A172 (cell line): Measurements from ENCODE around the gene FAM161B. TPM values are rescaled to one million over a fixed set of nuclear protein-coding genes. Genes with fewer than 3 reads are reported as not detected.
"Not testable (repeated sequence)": the region's sequence is repeated elsewhere in the genome, so short reads cannot be mapped to it uniquely, and the experiment has no call there.

ENCODE experiments used
- DNase-seq: peaks from one replicate; pipeline ENCODE4 v3.0.0-alpha.2; 2015; ENCODE audit warnings: low spot score
- total RNA-seq: library from RNA; depleted of rRNA; stranded (reverse); fragments of >200 nt; shearing (Covaris generic); gene quantifications from 2 replicates; pipeline ENCODE4 v1.2.3, GENCODE V29; 2014

FAM161B gene
- total RNA-seq, 1 experiment from 2014 or later: 2.7 TPM

DNA sequence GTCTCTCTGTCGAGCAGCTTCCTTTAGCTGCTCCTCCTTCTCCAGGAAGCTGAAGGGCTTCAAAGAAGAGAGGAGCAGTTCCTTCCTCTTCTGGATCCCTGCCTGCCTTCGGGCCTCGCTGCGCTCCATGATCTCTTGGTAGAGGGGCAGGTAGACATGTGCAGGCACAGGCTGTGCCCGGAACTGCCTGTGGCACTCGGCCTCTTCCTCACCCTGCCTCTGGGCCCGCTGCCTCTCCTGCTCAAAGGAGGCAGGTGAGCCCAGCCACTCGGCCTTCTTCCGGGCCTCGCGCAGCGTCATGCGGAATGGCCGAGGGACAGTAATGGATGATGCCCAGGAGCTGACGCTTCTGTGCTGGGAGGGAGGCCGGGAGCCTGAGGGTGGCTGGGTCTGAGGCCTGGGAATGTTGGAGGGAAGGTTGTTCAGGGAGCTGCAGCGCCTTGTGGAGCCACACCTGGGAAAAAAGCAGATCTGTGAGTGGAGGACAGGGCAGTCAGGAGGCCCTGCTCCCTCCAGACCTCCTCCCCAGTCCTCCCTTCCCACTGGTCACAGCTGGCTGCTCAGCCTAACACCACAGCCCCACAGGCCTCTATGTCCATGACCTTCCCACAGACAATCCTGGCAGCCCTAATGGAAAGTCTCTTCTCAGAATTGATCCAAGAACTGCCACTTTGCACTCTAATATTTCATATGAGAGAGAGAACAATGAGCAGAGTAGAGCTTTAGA is 5.3 kb downstream of the FAM161B start:
- no peak for DNase-seq

GRCh38 chr14:73943083-73943482 is 6.8 kb downstream of the FAM161B start:
- DNase-seq: peak; percentile 2

DNA sequence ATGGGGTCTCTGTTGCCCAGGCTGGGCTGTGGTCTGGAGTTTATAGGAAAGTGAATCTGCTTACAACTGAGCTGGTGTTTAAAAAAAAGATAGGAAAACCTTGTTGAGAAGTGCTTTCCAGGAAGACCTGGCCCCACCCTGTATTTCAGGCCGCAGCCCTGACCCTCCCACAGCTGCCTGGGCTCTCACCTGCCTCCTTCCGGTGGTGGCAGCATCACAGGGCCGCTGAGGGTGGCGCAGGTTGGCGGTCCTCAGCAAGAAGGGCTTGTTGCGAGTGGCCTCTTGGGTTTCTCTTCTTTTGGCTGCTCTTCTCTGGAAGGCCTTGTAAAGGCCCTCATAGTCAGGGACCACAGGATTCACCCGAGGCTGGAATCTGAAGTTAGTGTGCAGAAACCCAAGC is 7.7 kb downstream of the FAM161B start:
- DNase-seq: no peak

GRCh38 chr14:73937012-73937411 is 12.9 kb downstream of the FAM161B start:
- DNase-seq: no peak

GRCh38 chr14:73936548-73936947 is 13.3 kb downstream of the FAM161B start:
- DNase-seq: no peak

DNA sequence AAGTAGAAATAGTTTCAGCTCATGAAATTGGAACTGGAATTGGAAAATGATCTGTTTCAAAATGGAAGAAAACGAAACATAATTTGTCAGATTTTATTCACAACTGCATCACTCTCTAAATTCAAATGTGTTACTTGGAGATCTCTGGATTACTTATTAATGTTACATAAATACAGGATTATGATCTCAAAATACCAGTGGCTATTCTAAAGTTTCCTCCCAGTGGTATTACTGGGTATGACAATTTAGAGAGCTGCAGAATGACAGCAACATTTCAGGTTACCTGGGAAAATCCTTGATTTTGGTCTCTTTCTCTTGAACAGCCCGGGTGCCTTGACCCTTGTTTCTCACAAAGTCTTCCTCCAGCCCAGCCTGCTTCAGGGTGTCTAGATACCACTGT is 14.2 kb downstream of the FAM161B start:
- no peak for DNase-seq

- DNase-seq: no peak
Measured at GRCh38 chr14:73924337-73924736, 25.6 kb downstream of the FAM161B start.

DNA sequence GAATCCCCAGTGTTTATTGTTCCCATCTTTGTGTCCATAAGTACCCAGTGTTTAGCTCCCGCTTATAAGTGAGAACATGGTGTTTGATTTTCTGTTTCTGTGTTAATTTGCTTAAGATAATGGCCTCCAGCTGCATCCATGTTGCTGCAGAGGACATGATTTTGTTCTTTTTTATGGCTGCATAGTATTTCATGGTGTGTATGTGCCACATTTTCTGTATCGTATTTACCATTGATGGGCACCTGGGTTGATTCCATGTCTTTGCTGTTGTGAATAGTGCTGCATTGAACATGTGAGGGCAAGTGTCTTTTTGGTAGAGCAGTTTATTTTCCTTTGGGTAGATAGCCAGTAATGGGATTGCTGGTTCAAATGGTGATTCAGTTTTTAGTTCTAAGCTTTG is 30.4 kb downstream of the FAM161B start:
- not testable (repeated sequence) for DNase-seq

DNA sequence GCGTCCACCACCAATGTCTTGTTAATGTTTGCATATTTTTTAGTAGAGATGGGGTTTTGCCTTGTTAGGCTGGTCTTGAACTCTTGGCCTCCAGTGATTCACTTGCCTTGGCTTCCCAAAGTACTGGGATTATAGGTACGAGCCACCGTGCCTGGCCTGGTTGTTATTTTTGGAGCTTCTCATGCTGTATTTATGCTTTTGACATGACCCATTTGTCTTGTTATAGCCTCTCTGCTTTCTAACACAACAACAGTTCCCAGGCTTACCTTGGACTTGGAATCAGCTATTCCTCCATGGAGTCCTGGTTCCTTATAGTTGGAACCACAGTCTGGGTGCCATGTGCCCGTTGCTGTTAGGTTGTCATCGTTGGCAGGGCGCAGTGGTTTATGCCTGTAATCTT is 33.6 kb downstream of the FAM161B start:
- DNase-seq: no peak

- DNase-seq: no peak
Measured at GRCh38 chr14:73913256-73913655, 36.6 kb downstream of the FAM161B start.

DNA sequence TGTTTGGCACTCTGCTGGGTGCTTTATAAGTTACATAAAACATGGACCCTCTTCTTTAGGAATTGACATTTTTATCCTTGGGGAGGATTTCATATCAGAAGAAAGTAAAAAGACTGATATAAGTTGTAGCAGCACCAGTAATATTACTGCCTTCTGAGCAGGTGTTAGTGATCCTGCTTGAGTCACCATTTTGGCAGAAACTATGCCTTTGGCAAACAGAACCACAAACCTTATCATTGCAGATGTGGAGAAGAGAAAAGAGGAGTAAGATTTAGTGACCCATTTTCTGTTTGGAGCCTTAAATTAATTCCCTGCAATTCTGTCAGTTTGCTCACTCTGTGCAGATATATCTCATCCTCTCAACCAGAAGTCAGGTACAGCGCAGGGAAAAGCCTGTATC is 40.2 kb downstream of the FAM161B start:
- no peak for DNase-seq

GRCh38 chr14:73903028-73903427 is 46.9 kb downstream of the FAM161B start:
- DNase-seq: no peak

- DNase-seq: no peak
Measured at GRCh38 chr14:73896521-73896920, 53.4 kb downstream of the FAM161B start.

DNA sequence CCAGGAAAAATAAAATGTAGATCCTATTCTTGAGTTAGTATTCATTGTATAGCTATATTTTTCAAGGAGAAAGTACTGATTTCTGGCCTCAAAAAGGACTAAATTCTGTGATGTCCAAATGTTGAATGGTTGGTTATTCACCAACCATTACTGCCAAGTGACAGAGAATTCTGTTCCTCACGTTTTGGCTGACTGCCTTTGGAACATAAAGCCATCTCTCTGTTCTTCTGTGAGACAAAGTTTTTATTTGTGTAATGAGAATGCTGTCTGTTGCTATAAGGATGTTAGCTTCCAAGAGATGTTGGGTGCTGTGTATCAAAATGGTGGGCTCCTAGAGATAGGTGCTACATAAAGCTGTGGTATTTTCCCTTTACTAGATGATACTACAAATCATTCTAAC is 54.0 kb downstream of the FAM161B start:
- no peak for DNase-seq

DNA sequence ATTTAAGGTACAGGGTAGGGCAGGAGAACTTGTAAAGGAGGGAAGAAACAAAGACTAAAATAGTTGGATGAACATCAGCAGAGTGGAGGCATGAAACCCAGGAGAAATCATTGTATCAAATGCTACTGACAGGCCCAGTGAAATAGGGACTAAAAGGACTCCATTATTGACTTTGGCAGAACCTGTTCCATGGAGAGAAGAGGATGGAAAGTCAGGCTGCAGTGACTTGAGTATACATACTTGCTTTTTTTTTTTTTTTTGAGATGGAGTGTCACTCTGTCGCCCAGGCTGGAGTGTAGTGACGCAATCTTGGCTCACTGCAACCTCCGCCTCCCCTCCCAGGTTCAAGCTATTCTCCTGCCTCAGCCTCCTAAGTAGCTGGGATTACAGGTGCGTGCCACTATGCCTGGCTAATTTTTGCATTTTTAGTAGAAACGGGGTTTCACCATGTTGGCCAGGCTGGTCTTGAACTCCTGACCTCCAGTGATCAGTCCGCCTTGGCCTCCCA is 55.7 kb downstream of the FAM161B start:
- not testable (repeated sequence) for DNase-seq

- no peak for DNase-seq
Measured at GRCh38 chr14:73889376-73889775, 60.5 kb downstream of the FAM161B start.

DNA sequence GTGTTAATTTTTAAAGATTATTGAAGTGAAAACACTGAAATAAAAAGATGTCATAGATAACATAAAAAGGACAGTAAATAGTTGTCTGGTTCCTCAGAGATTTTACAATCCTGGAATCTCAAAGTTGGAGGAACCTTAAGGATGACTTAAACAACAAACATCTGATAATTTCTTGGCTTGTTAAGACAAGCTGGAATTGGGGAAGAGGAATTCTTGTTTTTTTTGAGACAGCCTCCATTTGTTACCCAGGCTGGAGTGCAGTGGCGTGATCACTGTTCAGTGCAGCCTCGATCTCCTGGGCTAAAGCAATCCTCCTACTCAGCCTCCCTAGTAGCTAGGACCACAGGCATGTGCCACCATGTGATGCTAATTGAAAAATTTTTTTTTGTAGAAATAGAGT is 60.9 kb downstream of the FAM161B start:
- DNase-seq: no peak

DNA sequence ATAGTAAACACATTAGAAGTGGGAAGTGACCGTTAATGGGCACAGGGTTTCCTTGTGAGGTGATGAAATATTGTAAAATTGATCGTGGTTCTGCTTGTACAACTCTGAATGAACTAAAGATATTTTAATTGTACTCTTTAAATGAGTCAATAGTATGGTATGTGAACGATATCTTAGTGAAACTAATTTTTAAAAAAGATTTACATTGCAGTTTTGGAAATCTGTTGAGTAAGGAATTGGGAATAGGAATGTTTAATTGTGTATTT is 61.5 kb downstream of the FAM161B start:
- DNase-seq: no peak

DNA sequence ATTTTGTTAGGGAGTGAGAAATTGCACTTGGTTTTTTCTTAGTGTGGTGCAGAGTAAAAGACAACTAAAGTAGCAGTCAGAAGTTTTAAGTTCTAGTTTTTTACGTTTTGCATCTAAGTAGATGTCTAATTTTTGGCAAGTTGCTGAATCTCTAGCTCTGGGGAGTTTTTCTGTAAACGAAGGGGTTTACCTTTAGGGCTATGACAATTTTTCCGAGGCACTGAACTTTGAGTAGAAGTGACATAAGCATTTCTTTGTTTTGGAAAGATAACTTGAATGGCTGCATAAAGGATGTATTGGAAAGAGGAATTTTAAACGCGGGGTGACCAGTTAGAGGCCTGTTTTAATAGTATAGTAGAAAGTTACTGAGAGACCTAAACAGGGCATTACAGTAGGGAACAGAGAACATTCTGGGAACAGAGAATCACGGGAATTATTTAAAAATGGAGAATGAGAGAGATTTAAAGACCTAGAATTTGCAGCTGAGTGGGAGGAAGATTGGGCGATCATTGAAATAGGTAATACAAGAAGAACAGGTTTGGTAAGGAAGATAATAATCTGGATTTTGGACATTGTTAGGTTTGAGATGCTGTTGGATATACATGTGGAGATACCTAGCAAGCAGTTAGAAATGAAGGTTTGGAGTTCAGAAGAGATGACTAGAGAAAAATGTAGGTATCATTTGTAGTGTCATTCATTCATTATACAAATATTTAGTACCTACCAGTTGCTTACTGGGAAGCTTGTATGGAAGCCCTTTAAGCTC is 62.0 kb downstream of the FAM161B start:
- no peak for DNase-seq

DNA sequence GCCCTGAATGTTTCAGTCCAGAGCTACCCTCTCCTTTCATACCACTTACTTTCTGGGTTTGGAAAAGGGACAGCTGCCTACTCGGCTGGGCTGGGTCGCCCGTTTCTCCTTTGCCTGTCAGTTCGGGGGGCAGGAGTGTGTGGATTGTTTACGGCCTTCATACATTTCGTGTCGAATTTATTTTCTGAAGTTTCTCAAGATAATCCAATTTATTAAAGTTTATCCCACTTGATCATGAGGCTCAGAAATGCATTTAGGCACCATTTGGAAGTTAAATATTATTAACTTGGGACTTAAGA is 62.6 kb downstream of the FAM161B start:
- DNase-seq: no peak

- DNase-seq: peak; percentile 87
Measured at GRCh38 chr14:73886449-73887317, 63.2 kb downstream of the FAM161B start, which contains the start of gene ZNF410. Gene ZNF410, plus strand, starts transcription at chr14:73886859. Its CDS starts 5,317 bp downstream, at chr14:73892176.

DNA sequence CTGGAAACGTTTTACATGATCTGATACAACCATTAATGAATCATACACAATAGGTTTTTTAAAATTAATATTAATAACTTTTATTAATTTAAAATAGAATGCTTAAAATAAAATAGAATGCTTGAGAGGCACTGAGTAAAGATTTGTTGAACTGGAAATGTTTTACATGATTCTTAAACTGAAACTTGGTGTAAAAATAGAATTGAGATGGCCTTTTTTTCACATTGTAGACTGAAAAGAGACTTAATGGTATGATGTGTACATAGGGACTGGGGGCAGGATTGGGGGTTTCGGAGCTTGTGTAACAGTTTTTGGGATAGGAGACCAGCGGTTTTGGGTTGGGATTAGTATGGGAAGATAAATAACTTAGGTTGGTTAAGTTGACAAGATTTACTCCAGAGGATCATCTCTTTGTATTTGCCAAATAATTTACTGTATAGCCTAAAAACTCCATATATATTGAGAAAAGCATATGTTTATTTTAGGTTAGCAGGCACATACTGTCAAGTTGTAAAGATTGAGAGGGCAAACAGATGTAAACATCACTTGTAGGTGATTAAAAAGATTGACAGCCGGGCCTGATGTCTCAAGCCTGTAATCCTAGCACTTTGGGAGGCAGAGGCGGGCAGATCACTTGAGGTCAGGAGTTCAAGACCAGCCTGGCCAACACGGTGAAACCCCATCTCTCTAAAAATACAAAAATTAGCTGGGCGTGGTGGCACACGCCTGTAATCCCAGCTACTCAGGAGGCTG is 65.3 kb downstream of the FAM161B start:
- DNase-seq: no peak
